ENCODE data around the gene INPP5E.

INPP5E gene

DNA sequence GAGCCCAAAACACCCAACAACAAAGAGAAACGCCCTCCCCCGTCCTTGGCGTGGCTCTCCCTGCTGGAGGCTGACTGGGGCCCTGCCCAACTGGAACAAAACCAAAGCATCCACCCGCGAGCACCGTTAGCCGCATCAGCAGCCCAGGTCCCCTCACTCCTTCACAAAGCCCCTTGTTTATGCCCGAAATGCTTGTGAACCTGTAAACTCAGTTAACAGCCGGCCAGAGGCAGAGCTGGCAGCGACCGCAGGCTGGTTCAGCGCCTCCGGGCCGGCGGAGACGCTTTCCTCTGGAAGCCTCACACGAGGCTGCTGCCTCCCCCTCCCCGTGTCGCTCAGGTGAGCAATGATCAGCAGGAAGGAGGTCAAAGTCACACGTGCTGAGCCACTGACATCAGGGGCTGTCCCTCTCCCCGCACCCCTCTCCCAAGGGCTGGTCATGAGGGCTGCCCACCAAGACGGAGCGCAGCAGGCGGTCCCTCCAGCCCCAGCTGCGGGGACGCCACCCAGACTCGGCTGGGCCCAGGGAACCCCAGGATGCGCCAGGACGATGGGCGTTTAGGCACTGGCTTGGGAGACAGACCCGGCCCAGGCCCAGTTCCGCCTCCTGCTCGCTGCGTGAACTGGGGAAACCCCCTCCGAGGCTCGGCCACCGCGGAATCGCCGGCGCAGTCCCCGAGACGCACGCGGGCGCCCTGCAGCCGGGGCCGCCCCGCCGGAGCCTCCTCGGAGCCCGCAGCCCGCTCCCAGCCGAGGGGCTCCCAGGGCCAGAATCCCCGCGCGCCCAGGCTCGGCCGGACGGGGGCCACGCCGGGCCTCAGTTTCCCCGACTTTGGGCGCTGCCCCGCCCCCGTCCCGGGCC is 40.2 kb downstream of the INPP5E start:
- TF ChIP-seq SIN3A (IDR thresholded peaks at IDR 0.05; ENCODE audit: borderline replicate concordance, insufficient read depth, low read length) (no peak), TAF1 (IDR thresholded peaks at IDR 0.05; ENCODE audit: borderline replicate concordance, insufficient read depth, low read length) (no peak), FOXP2 (optimal IDR thresholded peaks at IDR 0.05; ENCODE audit: borderline replicate concordance, extremely low read depth, extremely low read length, insufficient read depth) (no peak), POLR2AphosphoS5 (IDR thresholded peaks at IDR 0.05; ENCODE audit: low read depth, low read length) (no peak)
- TF ChIP-seq, protein P1, sequence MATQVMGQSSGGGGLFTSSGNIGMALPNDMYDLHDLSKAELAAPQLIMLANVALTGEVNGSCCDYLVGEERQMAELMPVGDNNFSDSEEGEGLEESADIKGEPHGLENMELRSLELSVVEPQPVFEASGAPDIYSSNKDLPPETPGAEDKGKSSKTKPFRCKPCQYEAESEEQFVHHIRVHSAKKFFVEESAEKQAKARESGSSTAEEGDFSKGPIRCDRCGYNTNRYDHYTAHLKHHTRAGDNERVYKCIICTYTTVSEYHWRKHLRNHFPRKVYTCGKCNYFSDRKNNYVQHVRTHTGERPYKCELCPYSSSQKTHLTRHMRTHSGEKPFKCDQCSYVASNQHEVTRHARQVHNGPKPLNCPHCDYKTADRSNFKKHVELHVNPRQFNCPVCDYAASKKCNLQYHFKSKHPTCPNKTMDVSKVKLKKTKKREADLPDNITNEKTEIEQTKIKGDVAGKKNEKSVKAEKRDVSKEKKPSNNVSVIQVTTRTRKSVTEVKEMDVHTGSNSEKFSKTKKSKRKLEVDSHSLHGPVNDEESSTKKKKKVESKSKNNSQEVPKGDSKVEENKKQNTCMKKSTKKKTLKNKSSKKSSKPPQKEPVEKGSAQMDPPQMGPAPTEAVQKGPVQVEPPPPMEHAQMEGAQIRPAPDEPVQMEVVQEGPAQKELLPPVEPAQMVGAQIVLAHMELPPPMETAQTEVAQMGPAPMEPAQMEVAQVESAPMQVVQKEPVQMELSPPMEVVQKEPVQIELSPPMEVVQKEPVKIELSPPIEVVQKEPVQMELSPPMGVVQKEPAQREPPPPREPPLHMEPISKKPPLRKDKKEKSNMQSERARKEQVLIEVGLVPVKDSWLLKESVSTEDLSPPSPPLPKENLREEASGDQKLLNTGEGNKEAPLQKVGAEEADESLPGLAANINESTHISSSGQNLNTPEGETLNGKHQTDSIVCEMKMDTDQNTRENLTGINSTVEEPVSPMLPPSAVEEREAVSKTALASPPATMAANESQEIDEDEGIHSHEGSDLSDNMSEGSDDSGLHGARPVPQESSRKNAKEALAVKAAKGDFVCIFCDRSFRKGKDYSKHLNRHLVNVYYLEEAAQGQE (IDR thresholded peaks at IDR 0.05; ENCODE audit: insufficient read depth in 1 of 2, low read depth in 2 of 2, low read length in 2 of 2), result no peak

GRCh38 chr9:136398286-136398685 is 41.4 kb downstream of the INPP5E start:
- TF ChIP-seq, protein P1 (IDR thresholded peaks at IDR 0.05; ENCODE audit: insufficient read depth in 1 of 2, low read depth in 2 of 2, low read length in 2 of 2), result no peak
- no peak for TF ChIP-seq SIN3A (IDR thresholded peaks at IDR 0.05; ENCODE audit: borderline replicate concordance, insufficient read depth, low read length)
- TF ChIP-seq TAF1 (IDR thresholded peaks at IDR 0.05; ENCODE audit: borderline replicate concordance, insufficient read depth, low read length), result no peak
- TF ChIP-seq POLR2AphosphoS5 (IDR thresholded peaks at IDR 0.05; ENCODE audit: low read depth, low read length), result no peak
- no peak for TF ChIP-seq FOXP2 (optimal IDR thresholded peaks at IDR 0.05; ENCODE audit: borderline replicate concordance, extremely low read depth, extremely low read length, insufficient read depth)

DNA sequence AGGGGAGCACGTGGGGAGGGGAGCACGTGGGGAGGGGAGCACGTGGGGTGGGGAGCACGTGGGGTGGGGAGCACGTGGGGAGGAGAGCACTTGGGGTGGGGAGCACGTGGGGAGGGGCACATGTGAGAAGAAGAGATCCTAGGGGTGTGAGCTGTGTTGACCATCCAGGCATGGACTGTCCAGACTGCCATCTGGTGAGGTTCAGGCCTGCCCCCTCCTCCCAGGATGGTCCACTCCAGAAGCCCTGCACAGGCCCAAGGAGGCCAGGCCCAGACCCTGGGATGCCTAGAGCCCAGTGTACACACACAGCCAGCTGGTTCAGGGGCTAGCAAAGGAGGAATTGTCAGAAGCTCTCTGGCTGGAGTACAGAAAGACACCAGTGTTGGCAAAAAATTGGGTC is 42.0 kb downstream of the INPP5E start:
- TF ChIP-seq TAF1 (IDR thresholded peaks at IDR 0.05; ENCODE audit: borderline replicate concordance, insufficient read depth, low read length), result no peak
- TF ChIP-seq SIN3A (IDR thresholded peaks at IDR 0.05; ENCODE audit: borderline replicate concordance, insufficient read depth, low read length), result no peak
- TF ChIP-seq FOXP2 (optimal IDR thresholded peaks at IDR 0.05; ENCODE audit: borderline replicate concordance, extremely low read depth, extremely low read length, insufficient read depth), result no peak

GRCh38 chr9:136396219-136396515 is 43.5 kb downstream of the INPP5E start:
- no peak for TF ChIP-seq TAF1 (IDR thresholded peaks at IDR 0.05; ENCODE audit: borderline replicate concordance, insufficient read depth, low read length)
- no peak for TF ChIP-seq FOXP2 (optimal IDR thresholded peaks at IDR 0.05; ENCODE audit: borderline replicate concordance, extremely low read depth, extremely low read length, insufficient read depth)
- TF ChIP-seq, protein P1 (IDR thresholded peaks at IDR 0.05; ENCODE audit: insufficient read depth in 1 of 2, low read depth in 2 of 2, low read length in 2 of 2), result no peak
- no peak for TF ChIP-seq SIN3A (IDR thresholded peaks at IDR 0.05; ENCODE audit: borderline replicate concordance, insufficient read depth, low read length)
- TF ChIP-seq POLR2AphosphoS5 (IDR thresholded peaks at IDR 0.05; ENCODE audit: low read depth, low read length), result no peak

DNA sequence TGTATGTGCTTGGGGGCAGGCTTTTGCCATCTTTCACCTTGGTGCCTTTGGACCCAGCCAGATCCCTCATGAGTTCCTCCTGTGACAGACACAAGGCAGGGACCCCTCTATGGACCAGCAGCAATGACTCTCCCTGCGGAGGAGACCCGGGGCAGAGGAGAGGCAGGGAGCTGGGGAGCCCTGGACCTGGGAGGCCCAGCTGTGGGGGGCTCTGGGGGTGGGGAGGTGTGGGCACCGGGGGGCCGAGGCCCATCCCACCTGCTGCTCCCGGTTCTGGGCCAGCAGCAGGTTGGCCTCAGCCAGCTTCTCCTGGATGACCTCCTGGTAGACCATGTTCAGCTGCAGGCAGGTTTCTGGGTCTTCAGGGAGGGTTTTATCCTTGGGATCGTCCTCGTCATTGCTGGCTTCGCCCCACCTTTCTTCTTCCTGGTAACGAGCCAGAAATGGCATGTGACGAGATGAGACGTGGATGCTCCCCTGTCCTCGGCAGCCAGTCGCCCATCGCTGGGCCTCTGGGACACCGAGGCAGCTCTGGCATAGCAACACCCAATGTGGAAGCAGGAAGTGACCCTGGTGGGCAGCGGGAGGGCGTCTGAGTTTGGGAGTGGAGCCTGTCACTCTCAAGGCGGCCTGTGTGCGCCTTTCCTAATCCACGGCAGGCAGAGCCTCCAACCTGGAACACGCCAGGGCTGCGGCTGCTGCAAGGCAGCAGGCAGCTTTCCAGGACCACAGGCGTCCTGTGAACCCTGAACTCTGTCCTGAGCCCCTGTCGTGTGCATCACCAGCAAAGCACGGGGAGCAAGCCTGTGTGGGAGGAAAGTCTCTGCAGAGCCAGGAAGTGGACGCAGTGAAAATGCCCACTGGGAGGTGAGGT is 44.1 kb downstream of the INPP5E start:
- TF ChIP-seq, protein P1 (IDR thresholded peaks at IDR 0.05; ENCODE audit: insufficient read depth in 1 of 2, low read depth in 2 of 2, low read length in 2 of 2), result no peak
- TF ChIP-seq TAF1 (IDR thresholded peaks at IDR 0.05; ENCODE audit: borderline replicate concordance, insufficient read depth, low read length), result no peak
- TF ChIP-seq FOXP2 (optimal IDR thresholded peaks at IDR 0.05; ENCODE audit: borderline replicate concordance, extremely low read depth, extremely low read length, insufficient read depth), result no peak
- no peak for TF ChIP-seq SIN3A (IDR thresholded peaks at IDR 0.05; ENCODE audit: borderline replicate concordance, insufficient read depth, low read length)
- no peak for TF ChIP-seq POLR2AphosphoS5 (IDR thresholded peaks at IDR 0.05; ENCODE audit: low read depth, low read length)
